ENCODE measurements around the gene RIMBP2. TPM values are rescaled to one million over a fixed set of nuclear protein-coding genes. Genes with fewer than 3 reads are reported as not detected.

The RIMBP2 gene
- total and polyA plus RNA-seq, 8 donors, result 0.42 to 19.0 (median 16.1) TPM

GRCh38 chr12:130655881-130656280, 60.2 kb downstream of the RIMBP2 start:
- ATAC-seq (no peak), DNase-seq (no peak)
- no peaks in the 10 kb centered on the region for H3K4me1 ChIP-seq
- no peak for TF ChIP-seq CTCF (IDR thresholded peaks at IDR 0.05)
- peaks cover 0 to 5% of the 10 kb centered on the region in 2 donors for H3K9me3 ChIP-seq
- no peak overlapping the region for H3K4me3 ChIP-seq
- H3K27ac ChIP-seq, result no peak overlapping the region
- peaks cover 0 to 18% of the 10 kb centered on the region in 2 donors for H3K27me3 ChIP-seq
- intact Hi-C loops (cut with DNase I), result no loop called here
- H3K36me3 ChIP-seq, result no peaks in the 10 kb centered on the region

- H3K4me1 ChIP-seq, result no peaks in the 10 kb centered on the region
- H3K9me3 ChIP-seq, result peaks cover 0 to 5% of the 10 kb centered on the region in 2 donors
- no peaks in the 10 kb centered on the region for H3K36me3 ChIP-seq
- H3K27me3 ChIP-seq, result peaks cover 0 to 23% of the 10 kb centered on the region in 2 donors
- no peak for ATAC-seq
- TF ChIP-seq CTCF (IDR thresholded peaks at IDR 0.05), result no peak
- no peak overlapping the region for H3K27ac ChIP-seq
- no peak overlapping the region for H3K4me3 ChIP-seq
- DNase-seq, result no peak
- intact Hi-C loops (cut with DNase I), result no loop called here
These were observed 61.1 kb downstream of the RIMBP2 start for GRCh38 chr12:130655010-130655409.

- Histone ChIP-seq H3K4me3 (no peak overlapping the region), H3K27ac (no peak overlapping the region), H3K27me3 (peaks cover 0 to 18% of the 10 kb centered on the region in 2 donors), H3K9me3 (peaks cover 0 to 5% of the 10 kb centered on the region in 2 donors), H3K36me3 (no peaks in the 10 kb centered on the region), H3K4me1 (no peaks in the 10 kb centered on the region)
- TF ChIP-seq CTCF (IDR thresholded peaks at IDR 0.05), result no peak
- no peak for DNase-seq
- ATAC-seq, result no peak
- intact Hi-C loops (cut with DNase I), result no loop called here
These were observed 64.7 kb downstream of the RIMBP2 start for GRCh38 chr12:130651188-130651959.

- Histone ChIP-seq H3K36me3 (no peaks in the 10 kb centered on the region), H3K27me3 (peaks cover 0 to 12% of the 10 kb centered on the region in 2 donors)
- ATAC-seq, result no peak
These were observed 66.0 kb downstream of the RIMBP2 start for GRCh38 chr12:130650131-130650530.

More at GRCh38 chr12:130650131-130650530, 66.0 kb downstream of the RIMBP2 start:
- Histone ChIP-seq H3K9me3 (peaks cover 0 to 5% of the 10 kb centered on the region in 2 donors), H3K4me3 (no peak overlapping the region), H3K4me1 (no peaks in the 10 kb centered on the region), H3K27ac (no peak overlapping the region)
- intact Hi-C loops (cut with DNase I), result no loop called here
- no peak for DNase-seq
- TF ChIP-seq CTCF (IDR thresholded peaks at IDR 0.05), result no peak
